SK-N-MC (cell line): ENCODE results near the gene TKT.

Experiments used
- EZH2 ChIP-seq: fragments of 200-600 bp; sonication (generic); IDR thresholded peaks from one replicate; pipeline ENCODE4 v1.6.1; 2017; ENCODE audit warnings: antibody characterized with exemption
- FOXP2 ChIP-seq: optimal IDR thresholded peaks from 2 replicates; pipeline ENCODE3; 2011; ENCODE audit warnings: mild to moderate bottlenecking, moderate library complexity; ENCODE audit not compliant: insufficient read depth; ENCODE audit errors: extremely low read length, control extremely low read depth
- POLR2AphosphoS5 ChIP-seq: IDR thresholded peaks from 2 replicates; pipeline ENCODE4 v1.6.1; 2012; ENCODE audit warnings: mild to moderate bottlenecking, low read depth, low read length, borderline replicate concordance

DNA sequence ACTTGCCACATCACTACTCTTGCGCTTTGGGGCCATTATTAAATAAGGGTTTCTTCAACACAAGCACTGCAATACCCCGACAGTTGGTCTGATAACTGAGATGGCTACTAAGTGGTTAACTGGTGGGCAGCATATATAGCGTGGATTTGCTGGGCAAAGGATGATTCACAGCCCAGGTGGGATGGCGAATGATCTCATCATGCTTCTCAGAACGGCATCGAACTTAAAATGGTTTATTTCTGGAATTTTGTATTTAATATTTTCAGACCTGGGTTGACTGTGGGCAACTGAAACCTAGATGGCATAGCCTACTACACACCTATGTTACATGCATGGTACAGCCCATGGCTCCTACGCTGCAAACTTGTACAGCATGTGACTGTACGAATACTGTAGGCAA, 26.8 kb upstream of the TKT start:
- TF ChIP-seq EZH2 (no peak), FOXP2 (no peak), POLR2AphosphoS5 (no peak)
